Uterus (tissue), 4 donors: ENCODE data around the gene TMEM132E. TPM values are rescaled to one million over a fixed set of nuclear protein-coding genes. Genes with fewer than 3 reads are reported as not detected.

Experiments used
- DNase-seq, 2 donors: peaks; one replicate each; pipeline ENCODE4 v3.0.0-alpha.2; 2019 to 2020
- H3K27ac ChIP-seq, 2 donors: fragments of 200-600 bp; sonication (generic); 1 replicate in 1 of 2; 2 replicates in 1 of 2; pipeline ENCODE4 v1.5.1; 2016 to 2018
- H3K27me3 ChIP-seq, 2 donors: fragments of 200-600 bp; sonication (generic); one replicate each; pipeline ENCODE4 v1.5.1; 2018 to 2019; ENCODE audit warnings: control low read depth in 1 of 2
- H3K36me3 ChIP-seq, 2 donors: fragments of 200-600 bp; sonication (generic); one replicate each; pipeline ENCODE4 v1.5.1; 2019; ENCODE audit warnings: control low read depth in 1 of 2
- H3K4me1 ChIP-seq, 2 donors: fragments of 200-600 bp; sonication (generic); one replicate each; pipeline ENCODE4 v1.5.1; 2018 to 2019; ENCODE audit warnings: control low read depth in 1 of 2
- H3K4me3 ChIP-seq, 2 donors: fragments of 200-600 bp; sonication (generic); 1 replicate in 1 of 2; 2 replicates in 1 of 2; pipeline ENCODE4 v1.5.1; 2018 to 2019; ENCODE audit warnings: mild to moderate bottlenecking in 1 of 2
- H3K9me3 ChIP-seq, 2 donors: fragments of 200-600 bp; sonication (generic); one replicate each; pipeline ENCODE4 v1.5.1; 2019; ENCODE audit warnings: control low read depth in 1 of 2
- POLR2A ChIP-seq, 2 donors: fragments of 450-650 bp; IDR thresholded peaks; one replicate each; pipeline ENCODE4 v1.6.1; 2016; ENCODE audit warnings: antibody characterized with exemption in 2 of 2, mild to moderate bottlenecking in 1 of 2, moderate library complexity in 1 of 2
- intact Hi-C: fragments of 100-400 bp; cut with DNase I; formaldehyde crosslinking; loops from one replicate; pipeline ENCODE4 v1.15.1; 2023; ENCODE audit warnings: low total_unique reads
- total RNA-seq, 4 donors: library from RNA; depleted of rRNA in 3 of 4; stranded (reverse); fragments of >200 nt in 3 of 4; gene quantifications; one replicate each; pipeline versions ENCODE4 v1.1.0 to v1.2.4, GENCODE V29; 2014 to 2023
- TF ChIP-seq, protein P1 (sequence below), 4 experiments: fragments of 200-600 bp in 2 of 4; fragments of 450-650 bp in 2 of 4; sonication (generic) in 2 of 4; IDR thresholded peaks; one replicate each; pipeline ENCODE4 v1.5.1; 2016 to 2019; ENCODE audit warnings: antibody characterized with exemption in 4 of 4, mild to moderate bottlenecking in 2 of 4, moderate library complexity in 1 of 4
- donor health status: DM: yes; HTN: yes; CAD: no.

TMEM132E gene
- total RNA-seq, 4 donors from 2014 or later = 0.90 TPM; not detected in 3

GRCh38 chr17:34586346-34586846 is 7.0 kb downstream of the TMEM132E start:
- Histone ChIP-seq H3K27ac (no peak overlapping the region), H3K36me3 (no peaks in the 10 kb centered on the region), H3K4me3 (no peak overlapping the region), H3K9me3 (no peaks in the 10 kb centered on the region), H3K27me3 (no peaks in the 10 kb centered on the region), H3K4me1 (peaks cover 0 to 7% of the 10 kb centered on the region in 2 donors)
- DNase-seq = no peak
- TF ChIP-seq POLR2A (IDR thresholded peaks at IDR 0.05) = no peak
- TF ChIP-seq, protein P1, sequence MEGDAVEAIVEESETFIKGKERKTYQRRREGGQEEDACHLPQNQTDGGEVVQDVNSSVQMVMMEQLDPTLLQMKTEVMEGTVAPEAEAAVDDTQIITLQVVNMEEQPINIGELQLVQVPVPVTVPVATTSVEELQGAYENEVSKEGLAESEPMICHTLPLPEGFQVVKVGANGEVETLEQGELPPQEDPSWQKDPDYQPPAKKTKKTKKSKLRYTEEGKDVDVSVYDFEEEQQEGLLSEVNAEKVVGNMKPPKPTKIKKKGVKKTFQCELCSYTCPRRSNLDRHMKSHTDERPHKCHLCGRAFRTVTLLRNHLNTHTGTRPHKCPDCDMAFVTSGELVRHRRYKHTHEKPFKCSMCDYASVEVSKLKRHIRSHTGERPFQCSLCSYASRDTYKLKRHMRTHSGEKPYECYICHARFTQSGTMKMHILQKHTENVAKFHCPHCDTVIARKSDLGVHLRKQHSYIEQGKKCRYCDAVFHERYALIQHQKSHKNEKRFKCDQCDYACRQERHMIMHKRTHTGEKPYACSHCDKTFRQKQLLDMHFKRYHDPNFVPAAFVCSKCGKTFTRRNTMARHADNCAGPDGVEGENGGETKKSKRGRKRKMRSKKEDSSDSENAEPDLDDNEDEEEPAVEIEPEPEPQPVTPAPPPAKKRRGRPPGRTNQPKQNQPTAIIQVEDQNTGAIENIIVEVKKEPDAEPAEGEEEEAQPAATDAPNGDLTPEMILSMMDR (IDR thresholded peaks at IDR 0.05) = no peak
- intact Hi-C loops = no loop called here

GRCh38 chr17:34588266-34588665 is 8.9 kb downstream of the TMEM132E start:
- no peak for TF ChIP-seq POLR2A (IDR thresholded peaks at IDR 0.05)
- TF ChIP-seq, protein P1 (IDR thresholded peaks at IDR 0.05) = no peak

GRCh38 chr17:34589120-34589965 is 10.0 kb downstream of the TMEM132E start:
- Histone ChIP-seq H3K9me3 (no peaks in the 10 kb centered on the region), H3K4me1 (no peaks in the 10 kb centered on the region), H3K4me3 (no peak overlapping the region), H3K27ac (no peak overlapping the region), H3K36me3 (no peaks in the 10 kb centered on the region), H3K27me3 (no peaks in the 10 kb centered on the region)
- no peak for TF ChIP-seq POLR2A (IDR thresholded peaks at IDR 0.05)
- TF ChIP-seq, protein P1 (IDR thresholded peaks at IDR 0.05) = no peak
- intact Hi-C loops = no loop called here
- DNase-seq = no peak

More at GRCh38 chr17:34588266-34588665, 8.9 kb downstream of the TMEM132E start:
- Histone ChIP-seq H3K4me3 (no peak overlapping the region), H3K9me3 (no peaks in the 10 kb centered on the region), H3K36me3 (no peaks in the 10 kb centered on the region), H3K4me1 (no peaks in the 10 kb centered on the region), H3K27me3 (no peaks in the 10 kb centered on the region), H3K27ac (no peak overlapping the region)
- DNase-seq = no peak
- intact Hi-C loops = no loop called here

DNA sequence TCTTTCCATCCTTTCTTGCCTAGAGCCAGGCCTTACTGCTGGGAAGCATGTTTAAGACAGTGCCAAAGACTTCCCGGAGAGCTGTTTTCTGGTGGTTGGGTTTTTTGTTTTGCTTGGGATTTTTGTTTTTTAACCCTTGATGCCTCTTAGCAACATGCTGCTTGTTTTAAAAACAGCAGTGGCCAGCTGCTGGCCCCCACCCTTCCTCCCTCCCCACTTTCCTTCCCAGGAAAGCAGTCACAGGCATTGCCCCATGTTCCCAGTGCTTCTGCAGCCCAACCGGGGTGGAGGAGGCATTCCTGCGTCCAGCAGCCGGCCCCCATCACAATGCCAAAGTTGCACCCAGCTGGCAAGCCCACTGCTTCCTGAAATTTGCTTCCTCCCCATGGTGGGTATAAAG is 12.6 kb downstream of the TMEM132E start:
- TF ChIP-seq, protein P1 (IDR thresholded peaks at IDR 0.05) = no peak
- no peak for TF ChIP-seq POLR2A (IDR thresholded peaks at IDR 0.05)
- Histone ChIP-seq H3K27me3 (no peaks in the 10 kb centered on the region), H3K4me1 (no peaks in the 10 kb centered on the region), H3K36me3 (no peaks in the 10 kb centered on the region), H3K4me3 (no peak overlapping the region), H3K27ac (no peak overlapping the region), H3K9me3 (no peaks in the 10 kb centered on the region)
- DNase-seq = no peak
- intact Hi-C loops = no loop called here

DNA sequence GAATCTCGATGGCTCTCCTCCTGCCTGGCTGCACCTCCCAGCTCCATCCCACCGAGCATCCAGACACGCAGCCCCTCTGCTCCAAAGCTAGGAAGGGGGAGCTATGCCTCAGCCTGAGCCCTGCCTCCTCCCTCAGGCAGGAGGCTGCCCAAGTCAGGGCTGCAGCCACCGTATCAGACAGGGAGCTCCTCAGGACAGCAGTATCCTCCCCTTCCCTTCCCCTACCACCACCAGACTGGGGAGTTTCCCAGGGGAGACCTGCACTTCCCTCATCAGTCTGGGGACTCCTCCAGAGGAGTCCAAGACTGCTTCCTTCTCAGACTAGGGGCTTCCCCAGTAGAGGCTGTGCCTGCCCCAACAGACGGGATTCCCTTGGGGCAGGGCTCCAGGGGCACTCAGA is 17.5 kb downstream of the TMEM132E start:
- Histone ChIP-seq H3K4me1 (no peaks in the 10 kb centered on the region), H3K4me3 (no peak overlapping the region), H3K36me3 (no peaks in the 10 kb centered on the region), H3K9me3 (no peaks in the 10 kb centered on the region), H3K27me3 (no peaks in the 10 kb centered on the region), H3K27ac (no peak overlapping the region)
- intact Hi-C loops = no loop called here
- TF ChIP-seq POLR2A (IDR thresholded peaks at IDR 0.05) = no peak
- TF ChIP-seq, protein P1 (IDR thresholded peaks at IDR 0.05) = no peak
- DNase-seq = no peak
